K562 (cell line): ENCODE data around the gene COL1A1. TPM values are rescaled to one million over a fixed set of nuclear protein-coding genes. Genes with fewer than 3 reads are reported as not detected.

ENCODE experiments used
- AFF1 ChIP-seq, 2 experiments: fragments of 450-650 bp; IDR thresholded peaks; 2 replicates each; pipeline ENCODE4 v1.6.1; 2018; ENCODE audit warnings: mild to moderate bottlenecking in 2 of 2, low read depth in 1 of 2; ENCODE audit not compliant: partially characterized antibody in 2 of 2
- CBFB ChIP-seq: sonication (generic); formaldehyde crosslinking; IDR thresholded peaks from 2 replicates; pipeline ENCODE4 v1.4.0; 2020; ENCODE audit warnings: mild to moderate bottlenecking, missing genetic modification reagents
- CBX1 ChIP-seq: sonication (generic); IDR thresholded peaks from 2 replicates; pipeline ENCODE4 v1.6.1; 2016; ENCODE audit warnings: antibody characterized with exemption, low read depth, mild to moderate bottlenecking
- CBX8 ChIP-seq: fragments of 200-600 bp; sonication (generic); IDR thresholded peaks from 2 replicates; pipeline ENCODE4 v1.6.1; 2012; ENCODE audit warnings: borderline replicate concordance, mixed run types, low read depth, mild to moderate bottlenecking, moderate library complexity, mixed read lengths, low read length, control low read depth, inconsistent platforms; ENCODE audit not compliant: poor library complexity, severe bottlenecking; ENCODE audit errors: extremely low read depth
- DIDO1 ChIP-seq: fragments of 450-650 bp; IDR thresholded peaks from 2 replicates; pipeline ENCODE4 v1.6.1; 2016; ENCODE audit warnings: low read depth, missing biosample characterization, missing genetic modification characterization
- IFI16 ChIP-seq: fragments of 250-450 bp; sonication (Bioruptor Pico); IDR thresholded peaks from 2 replicates; pipeline ENCODE4 v2.1.2; 2022; ENCODE audit warnings: mild to moderate bottlenecking, inconsistent platforms
- MTA3 ChIP-seq: fragments of 450-650 bp; formaldehyde crosslinking; IDR thresholded peaks from 2 replicates; pipeline ENCODE4 v1.6.1; 2017; ENCODE audit warnings: mild to moderate bottlenecking, borderline replicate concordance
- NCOA4 ChIP-seq: fragments of 450-650 bp; IDR thresholded peaks from 2 replicates; pipeline ENCODE4 v1.6.1; 2018; ENCODE audit warnings: mild to moderate bottlenecking; ENCODE audit not compliant: partially characterized antibody
- NR3C1 ChIP-seq: sonication (generic); formaldehyde crosslinking; IDR thresholded peaks from 2 replicates; pipeline ENCODE4 v1.8.1; 2022; ENCODE audit warnings: missing genetic modification reagents
- POU5F1 ChIP-seq: fragments of 150-350 bp; IDR thresholded peaks from 2 replicates; pipeline ENCODE4 v1.6.1; 2014; ENCODE audit warnings: borderline replicate concordance, low read length, low read depth, mild to moderate bottlenecking; ENCODE audit not compliant: partially characterized antibody
- PREB ChIP-seq: sonication (generic); formaldehyde crosslinking; IDR thresholded peaks from 2 replicates; pipeline ENCODE4 v1.8.1; 2023; ENCODE audit warnings: mild to moderate bottlenecking, missing genetic modification reagents
- SPI1 ChIP-seq: IDR thresholded peaks from 2 replicates; pipeline ENCODE4 v1.6.1; 2011; ENCODE audit warnings: low read depth, low read length, control low read depth, borderline replicate concordance
- SUPT5H ChIP-seq: fragments of 450-650 bp; IDR thresholded peaks from 2 replicates; pipeline ENCODE4 v1.6.1; 2016
- TCF7L2 ChIP-seq: fragments of 150-350 bp; IDR thresholded peaks from 2 replicates; pipeline ENCODE4 v1.6.1; 2016; ENCODE audit warnings: low read depth, mild to moderate bottlenecking, low read length, moderate library complexity
- XRCC4 ChIP-seq: IDR thresholded peaks from one replicate; pipeline ENCODE4 v1.6.1; 2011; ENCODE audit not compliant: insufficient read depth, insufficient read length; ENCODE audit errors: extremely low read depth
- ZBTB2 ChIP-seq: fragments of 450-650 bp; IDR thresholded peaks from 2 replicates; pipeline ENCODE4 v1.6.1; 2016; ENCODE audit warnings: antibody characterized with exemption
- ZNF280B ChIP-seq: fragments of 250-450 bp; sonication (Bioruptor Pico); IDR thresholded peaks from 2 replicates; pipeline ENCODE4 v1.5.1; 2021; ENCODE audit warnings: mild to moderate bottlenecking
- ZNF384 ChIP-seq: IDR thresholded peaks from 2 replicates; pipeline ENCODE4 v1.6.1; 2012; ENCODE audit warnings: low read depth, low read length, improper control_type of control experiment
- ZNF586 ChIP-seq: fragments of 450-650 bp; formaldehyde crosslinking; conservative IDR thresholded peaks from 2 replicates; pipeline ENCODE4 v1.4.0; 2020; ENCODE audit warnings: mild to moderate bottlenecking, moderate library complexity
- polyA plus RNA-seq, 8 experiments: library from polyadenylated mRNA; depleted of rRNA in 4 of 8; stranded (reverse) in 5 of 8; unstranded in 3 of 8; fragments of >200 nt; fragmentation: Nextera tagmentation in 2 of 8; fragmentation: Illumina TruSeq in 1 of 8; extraction: Ambion mirVana in 2 of 8; extraction: Trizol in 1 of 8; gene quantifications; 2 replicates each; pipeline versions ENCODE4 v1.2.1 to v1.2.3, GENCODE V29; 2011 to 2014; ENCODE audit warnings: inconsistent platforms in 1 of 8, missing spikeins in 1 of 8
- total RNA-seq, 7 experiments: library from RNA; depleted of rRNA in 6 of 7; stranded (reverse); fragments of >200 nt in 6 of 7; fragmentation: Illumina TruSeq in 2 of 7; extraction: Trizol in 2 of 7; gene quantifications; 2 replicates each; pipeline versions ENCODE4 v1.2.1 to v1.2.3, GENCODE V29; 2011 to 2021; ENCODE audit warnings: low replicate concordance in 1 of 7

COL1A1 gene
- total and polyA plus RNA-seq, 9 of the 15 experiments (the other 6 are each of a cell fraction or from before 2014, with no cell fraction given): 0.04 to 3.4 (median 0.18) TPM

- no peak for TF ChIP-seq POU5F1
- TF ChIP-seq NR3C1 (CRISPR knock-in tag): no peak
- peak; percentile 80; the same call in 1 of the 2 replicates for TF ChIP-seq SPI1
- no peak for TF ChIP-seq PREB (CRISPR knock-in tag)
- 0 out of 2 replicates have a peak, but pooled peaks have one; percentile 26 for TF ChIP-seq MTA3
- TF ChIP-seq CBX1: no peak
- TF ChIP-seq ZBTB2: peak; percentile 71; the same call in 1 of the 2 replicates
- TF ChIP-seq CBFB (CRISPR knock-in tag): no peak
- TF ChIP-seq DIDO1: no peak
- peak in 1 of 2 experiments; percentile 75 for TF ChIP-seq AFF1 (IDR thresholded peaks at IDR 0.05; ENCODE audit: low read depth in 1 of 2, partially characterized antibody in 2 of 2)
- no peak for TF ChIP-seq ZNF384
- TF ChIP-seq NCOA4: no peak
- no peak for TF ChIP-seq TCF7L2
- TF ChIP-seq IFI16 (CRISPR knock-in tag): no peak
- no peak for TF ChIP-seq CBX8
- no peak for TF ChIP-seq XRCC4
- TF ChIP-seq ZNF280B (CRISPR knock-in tag): no peak
- no peak for TF ChIP-seq ZNF586 (CRISPR knock-in tag)
- TF ChIP-seq SUPT5H: no peak
Measured at GRCh38 chr17:50151937-50152547, 49.4 kb downstream of the COL1A1 start (continued).
